ENCODE data around the gene JAKMIP2. TPM values are rescaled to one million over a fixed set of nuclear protein-coding genes. Genes with fewer than 3 reads are reported as not detected.
"Not testable (repeated sequence)": the region's sequence is repeated elsewhere in the genome, so short reads cannot be mapped to it uniquely, and the experiment has no call there.

JAKMIP2 gene
- total RNA-seq, 1 donor from 2014 or later: 2.0 TPM

DNA sequence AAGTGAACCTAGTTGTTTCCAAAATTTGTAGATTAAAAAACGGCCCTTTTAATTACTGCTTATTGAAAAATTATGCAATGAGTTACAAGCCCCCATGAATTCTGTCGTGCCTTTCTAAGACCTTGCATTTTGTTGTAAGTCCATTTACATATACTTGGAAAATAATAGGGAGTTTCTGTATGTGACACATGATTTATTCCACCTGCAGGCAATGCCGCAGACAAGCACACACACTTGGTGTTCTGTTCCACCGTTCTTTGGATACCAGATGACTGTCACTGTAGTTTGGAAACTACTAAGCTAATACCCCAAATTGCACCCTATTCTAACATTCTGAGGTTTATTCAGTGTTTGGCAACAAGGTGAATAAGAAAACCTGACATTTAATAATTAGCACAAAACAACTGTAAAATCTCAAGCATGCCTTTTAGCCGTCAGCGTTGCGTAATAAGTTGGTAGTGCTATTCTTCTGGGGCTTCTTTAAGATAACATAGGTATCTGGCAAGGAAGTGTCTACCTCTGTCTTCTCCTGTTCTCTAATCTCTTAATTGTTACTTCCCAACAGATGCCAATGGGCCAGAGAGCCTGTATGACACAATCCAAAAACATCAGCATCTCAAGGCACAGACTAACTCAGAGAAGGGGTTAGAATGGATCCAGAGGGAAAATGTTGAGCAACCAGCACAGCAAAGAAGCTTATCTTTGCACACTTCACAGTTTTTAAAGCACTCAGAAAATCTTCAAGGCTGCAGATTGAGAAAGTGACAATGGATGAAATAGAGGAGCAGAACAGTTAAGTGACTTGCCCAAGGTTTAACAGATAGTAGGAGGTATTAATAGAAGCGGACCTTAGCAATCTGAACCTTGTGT, 224.4 kb downstream of the JAKMIP2 start:
- intact Hi-C loops (cut with micrococcal nuclease): no loop called here
- H3K36me3 Mint-ChIP-seq (ENCODE audit: low read depth): no peaks in the 10 kb centered on the region
- ATAC-seq (ENCODE audit: low read depth): no peak

GRCh38 chr5:147555176-147555575, 227.4 kb downstream of the JAKMIP2 start:
- no peak for TF ChIP-seq CTCF (IDR thresholded peaks at IDR 0.05)
- H3K27ac Mint-ChIP-seq: no peak overlapping the region
- DNase-seq (no peak), ATAC-seq (ENCODE audit: low read depth) (no peak)
- H3K27me3 Mint-ChIP-seq: no peaks in the 10 kb centered on the region
- intact Hi-C loops (cut with micrococcal nuclease): no loop called here
- ChIA-PET CTCF (no interaction called here), POLR2A (no interaction called here)
- no peaks in the 10 kb centered on the region for H3K9me3 Mint-ChIP-seq
- H3K4me1 Mint-ChIP-seq: no peaks in the 10 kb centered on the region
- H3K4me3 Mint-ChIP-seq: no peak overlapping the region
- no peaks in the 10 kb centered on the region for H3K36me3 Mint-ChIP-seq (ENCODE audit: low read depth)

More for the DNA sequence above, 224.4 kb downstream of the JAKMIP2 start:
- Mint-ChIP-seq H3K4me1 (no peaks in the 10 kb centered on the region), H3K4me3 (no peak overlapping the region), H3K9me3 (no peaks in the 10 kb centered on the region), H3K27ac (no peak overlapping the region), H3K27me3 (no peaks in the 10 kb centered on the region)
- POLR2A ChIA-PET: no interaction called here
- no peak for TF ChIP-seq CTCF (IDR thresholded peaks at IDR 0.05)
- DNase-seq: no peak
- CTCF ChIA-PET: no interaction called here

DNA sequence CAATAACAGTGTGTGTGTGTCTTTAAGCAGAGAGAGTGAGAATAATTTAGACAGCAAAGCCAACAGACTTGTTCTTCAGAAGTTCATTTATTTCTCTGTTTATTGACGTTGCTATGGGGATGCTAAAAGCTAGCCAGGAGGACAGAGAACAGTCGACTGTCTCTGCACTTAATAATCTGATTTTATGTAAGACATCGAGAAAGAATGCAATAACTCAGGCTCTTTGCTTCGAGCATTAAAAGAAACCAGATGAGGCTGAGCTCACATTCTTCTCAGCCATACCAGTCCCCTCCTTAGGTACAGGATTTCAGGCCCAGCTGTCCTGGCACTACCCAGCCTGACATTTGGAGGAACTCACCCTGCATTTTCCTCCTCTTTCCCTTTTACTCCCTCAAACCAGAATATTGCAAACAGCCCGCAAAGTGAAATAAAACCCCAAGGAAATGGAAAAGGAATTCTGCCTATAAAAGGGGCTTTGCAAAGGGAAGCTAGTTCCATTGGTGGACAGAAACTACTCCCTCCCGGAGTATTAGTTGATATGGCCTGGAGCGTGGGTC, 228.2 kb downstream of the JAKMIP2 start:
- Mint-ChIP-seq H3K4me1 (no peaks in the 10 kb centered on the region), H3K4me3 (no peak overlapping the region), H3K27ac (no peak overlapping the region), H3K36me3 (ENCODE audit: low read depth) (no peaks in the 10 kb centered on the region), H3K9me3 (peaks cover 2% of the 10 kb centered on the region), H3K27me3 (no peaks in the 10 kb centered on the region)
- CTCF ChIA-PET: no interaction called here
- no peak for DNase-seq
- ATAC-seq (ENCODE audit: low read depth): no peak
- intact Hi-C loops (cut with micrococcal nuclease): no loop called here
- no peak for TF ChIP-seq CTCF (IDR thresholded peaks at IDR 0.05)
- POLR2A ChIA-PET: no interaction called here

DNA sequence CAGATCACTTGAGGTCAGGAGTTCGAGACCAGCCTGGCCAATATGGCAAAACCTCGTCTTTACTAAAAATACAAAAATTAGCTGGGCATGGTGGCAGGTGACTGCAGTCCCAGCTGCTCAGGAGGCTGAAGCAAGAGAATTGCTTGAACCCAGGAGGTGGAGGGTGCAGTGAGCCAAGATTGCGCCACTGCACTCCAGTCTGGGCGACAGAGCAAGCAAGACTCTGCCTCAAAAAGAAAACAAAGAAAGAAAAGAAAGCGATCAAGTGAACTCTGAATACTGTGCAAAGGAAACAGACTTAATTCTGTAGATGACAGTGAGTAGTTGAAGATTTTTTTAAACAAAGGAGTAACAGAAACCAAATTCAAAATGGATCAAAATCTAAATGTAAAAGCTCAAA, 228.7 kb downstream of the JAKMIP2 start:
- ATAC-seq (ENCODE audit: low read depth); H3K27me3 Mint-ChIP-seq; DNase-seq; H3K4me1 Mint-ChIP-seq; H3K9me3 Mint-ChIP-seq; intact Hi-C loops (cut with micrococcal nuclease); H3K27ac Mint-ChIP-seq; POLR2A ChIA-PET; H3K36me3 Mint-ChIP-seq (ENCODE audit: low read depth); CTCF ChIA-PET; H3K4me3 Mint-ChIP-seq: not testable (repeated sequence)

DNA sequence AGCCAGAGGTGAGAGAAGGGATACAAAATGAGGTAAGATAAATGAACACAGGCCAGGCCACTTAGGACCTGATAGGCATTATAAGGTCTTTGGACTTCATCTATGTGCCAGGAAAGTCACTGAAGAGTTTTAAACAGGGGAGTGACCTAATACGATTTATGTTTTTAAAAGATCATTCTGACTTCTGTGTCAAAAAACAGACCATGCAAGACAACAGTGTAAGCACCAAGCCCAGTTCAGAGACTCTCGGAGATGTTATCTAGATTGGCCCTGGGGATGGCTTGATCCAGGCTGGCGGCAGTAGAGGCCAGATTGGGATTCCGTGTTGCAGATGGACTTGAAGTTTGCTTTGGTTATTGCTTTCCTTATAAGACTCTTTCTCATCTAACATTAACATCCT, 229.6 kb downstream of the JAKMIP2 start:
- DNase-seq (no peak), ATAC-seq (ENCODE audit: low read depth) (no peak)
- no peak overlapping the region for H3K4me3 Mint-ChIP-seq
- ChIA-PET POLR2A (no interaction called here), CTCF (no interaction called here)
- no peaks in the 10 kb centered on the region for H3K27me3 Mint-ChIP-seq
- H3K36me3 Mint-ChIP-seq (ENCODE audit: low read depth): no peaks in the 10 kb centered on the region
- no peak for TF ChIP-seq CTCF (IDR thresholded peaks at IDR 0.05)
- peaks cover 2% of the 10 kb centered on the region for H3K9me3 Mint-ChIP-seq
- no peak overlapping the region for H3K27ac Mint-ChIP-seq
- intact Hi-C loops (cut with micrococcal nuclease): no loop called here
- H3K4me1 Mint-ChIP-seq: no peaks in the 10 kb centered on the region

All from activated B cell treated with CpG ODN at 0.5 μM for 24 hours (primary cell).